ENCODE measurements around the gene TRIM4. TPM values are rescaled to one million over a fixed set of nuclear protein-coding genes. Genes with fewer than 3 reads are reported as not detected.

TRIM4 gene
- total RNA-seq, 1 donor from 2014 or later: 5.8 TPM

DNA sequence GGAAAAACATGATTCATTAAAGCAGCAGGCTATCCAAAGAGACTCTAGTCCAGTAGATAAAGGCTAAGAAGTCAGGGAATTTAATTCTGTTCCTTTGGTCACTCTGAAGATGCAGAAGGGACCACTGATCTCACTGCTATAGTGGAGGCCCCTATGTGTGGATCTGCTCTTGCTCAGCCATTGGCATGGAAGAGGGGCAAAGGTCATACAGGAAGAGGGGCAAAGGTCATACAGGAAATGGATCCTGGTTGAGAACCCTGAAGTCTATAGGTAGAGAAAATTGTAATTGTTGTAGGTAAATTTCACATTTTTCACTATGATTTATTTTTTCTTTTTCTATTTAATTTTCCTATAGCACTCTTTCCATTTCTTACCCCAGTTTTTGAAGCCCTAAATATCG lies 64.1 kb downstream of the TRIM4 start:
- DNase-seq (ENCODE audit: low spot score): no peak
- Mint-ChIP-seq H3K9me3 (ENCODE audit: unreplicated experiment) (no peaks in the 10 kb centered on the region), H3K27ac (ENCODE audit: unreplicated experiment) (no peak overlapping the region), H3K36me3 (ENCODE audit: low read depth, unreplicated experiment) (no peaks in the 10 kb centered on the region), H3K4me1 (ENCODE audit: unreplicated experiment) (peaks cover 6% of the 10 kb centered on the region), H3K4me3 (ENCODE audit: unreplicated experiment) (no peak overlapping the region), H3K27me3 (ENCODE audit: unreplicated experiment) (no peaks in the 10 kb centered on the region)
- TF ChIP-seq, protein P1, sequence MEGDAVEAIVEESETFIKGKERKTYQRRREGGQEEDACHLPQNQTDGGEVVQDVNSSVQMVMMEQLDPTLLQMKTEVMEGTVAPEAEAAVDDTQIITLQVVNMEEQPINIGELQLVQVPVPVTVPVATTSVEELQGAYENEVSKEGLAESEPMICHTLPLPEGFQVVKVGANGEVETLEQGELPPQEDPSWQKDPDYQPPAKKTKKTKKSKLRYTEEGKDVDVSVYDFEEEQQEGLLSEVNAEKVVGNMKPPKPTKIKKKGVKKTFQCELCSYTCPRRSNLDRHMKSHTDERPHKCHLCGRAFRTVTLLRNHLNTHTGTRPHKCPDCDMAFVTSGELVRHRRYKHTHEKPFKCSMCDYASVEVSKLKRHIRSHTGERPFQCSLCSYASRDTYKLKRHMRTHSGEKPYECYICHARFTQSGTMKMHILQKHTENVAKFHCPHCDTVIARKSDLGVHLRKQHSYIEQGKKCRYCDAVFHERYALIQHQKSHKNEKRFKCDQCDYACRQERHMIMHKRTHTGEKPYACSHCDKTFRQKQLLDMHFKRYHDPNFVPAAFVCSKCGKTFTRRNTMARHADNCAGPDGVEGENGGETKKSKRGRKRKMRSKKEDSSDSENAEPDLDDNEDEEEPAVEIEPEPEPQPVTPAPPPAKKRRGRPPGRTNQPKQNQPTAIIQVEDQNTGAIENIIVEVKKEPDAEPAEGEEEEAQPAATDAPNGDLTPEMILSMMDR (IDR thresholded peaks at IDR 0.05; ENCODE audit: unreplicated experiment): no peak

DNA sequence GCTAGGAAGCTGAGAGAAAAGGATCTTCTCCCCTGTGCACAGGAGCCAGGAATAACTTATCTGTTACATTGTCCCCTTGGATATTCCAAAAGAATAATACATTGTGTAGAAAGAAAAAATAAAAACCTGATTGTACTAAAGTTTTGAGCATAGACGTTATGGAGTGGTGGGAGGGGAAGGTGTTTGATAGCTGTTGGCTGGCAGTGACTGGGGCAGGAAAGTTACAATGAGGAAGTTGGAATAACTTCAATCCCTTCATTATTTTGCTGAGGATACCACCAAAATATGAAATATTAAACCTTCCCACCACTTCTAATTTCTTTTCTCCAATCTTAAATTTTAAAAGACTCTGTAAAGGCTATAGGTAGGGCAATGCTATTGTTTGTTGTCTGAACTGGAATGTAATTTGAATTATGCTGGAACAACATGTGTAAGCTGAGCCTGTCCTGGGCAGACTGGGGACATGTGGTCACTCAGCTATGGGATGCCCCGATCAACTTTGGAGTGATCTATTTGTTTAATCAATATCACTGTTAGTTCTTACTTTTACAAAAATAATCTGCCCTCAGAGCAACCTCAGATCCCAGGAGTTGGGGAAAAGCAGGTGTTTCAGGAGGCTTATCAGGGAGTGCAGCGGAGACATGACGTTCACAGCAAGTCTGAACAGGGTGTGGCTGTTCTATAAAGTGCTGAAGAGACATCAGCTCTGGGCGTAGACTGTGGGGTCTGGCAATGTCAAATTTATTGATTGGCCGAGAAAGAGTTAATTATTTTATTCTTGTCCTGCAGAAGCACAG lies 70.7 kb downstream of the TRIM4 start:
- no peaks in the 10 kb centered on the region for H3K27me3 Mint-ChIP-seq (ENCODE audit: unreplicated experiment)
- H3K9me3 Mint-ChIP-seq (ENCODE audit: unreplicated experiment): no peaks in the 10 kb centered on the region
- no peak for DNase-seq (ENCODE audit: low spot score)
- no peaks in the 10 kb centered on the region for H3K36me3 Mint-ChIP-seq (ENCODE audit: low read depth, unreplicated experiment)
- H3K27ac Mint-ChIP-seq (ENCODE audit: unreplicated experiment): no peak overlapping the region
- H3K4me1 Mint-ChIP-seq (ENCODE audit: unreplicated experiment): no peaks in the 10 kb centered on the region
- TF ChIP-seq, protein P1 (IDR thresholded peaks at IDR 0.05; ENCODE audit: unreplicated experiment): no peak
- no peak overlapping the region for H3K4me3 Mint-ChIP-seq (ENCODE audit: unreplicated experiment)

DNA sequence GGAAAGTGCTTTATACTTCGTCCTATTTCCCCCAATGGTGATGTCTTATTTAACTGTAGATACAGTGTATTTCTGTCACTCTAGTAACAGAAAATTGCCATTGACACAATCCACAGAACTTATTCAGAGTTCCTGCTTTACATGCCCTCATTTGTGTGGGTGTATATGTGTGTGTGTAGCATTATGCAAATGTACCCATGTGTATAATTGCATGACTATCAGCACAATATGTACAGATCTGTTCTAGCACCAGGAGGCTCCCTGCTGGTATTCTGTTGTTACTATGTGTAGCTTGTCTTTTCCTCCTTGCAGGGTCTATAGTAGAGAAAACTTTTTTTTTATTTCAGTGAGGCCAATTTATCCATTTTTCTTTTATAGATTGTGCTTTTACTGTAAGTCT lies 75.0 kb downstream of the TRIM4 start:
- Mint-ChIP-seq H3K27me3 (ENCODE audit: unreplicated experiment) (no peaks in the 10 kb centered on the region), H3K9me3 (ENCODE audit: unreplicated experiment) (no peaks in the 10 kb centered on the region), H3K4me1 (ENCODE audit: unreplicated experiment) (peaks cover 3% of the 10 kb centered on the region), H3K36me3 (ENCODE audit: low read depth, unreplicated experiment) (no peaks in the 10 kb centered on the region), H3K27ac (ENCODE audit: unreplicated experiment) (no peak overlapping the region), H3K4me3 (ENCODE audit: unreplicated experiment) (no peak overlapping the region)
- DNase-seq (ENCODE audit: low spot score): no peak
- TF ChIP-seq, protein P1 (IDR thresholded peaks at IDR 0.05; ENCODE audit: unreplicated experiment): no peak

DNA sequence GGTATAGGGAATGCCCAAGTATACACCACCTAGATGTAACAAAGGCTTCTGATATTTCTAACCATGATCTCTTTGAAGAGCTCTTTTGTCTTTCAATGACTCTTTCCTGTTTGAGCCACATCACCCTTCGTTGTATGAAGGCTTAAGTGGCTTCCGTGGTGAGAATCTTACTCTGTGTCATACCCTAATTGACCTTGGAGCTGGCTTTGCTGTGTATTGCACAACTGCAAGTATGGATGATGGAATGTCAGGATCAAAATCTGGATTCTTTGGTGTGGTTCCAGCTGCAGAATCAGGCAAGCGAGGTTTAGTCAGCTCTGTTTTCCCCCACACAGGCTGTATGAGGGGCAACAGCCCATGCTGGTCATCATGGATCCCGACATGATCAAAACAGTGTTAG lies 75.5 kb downstream of the TRIM4 start:
- TF ChIP-seq, protein P1 (IDR thresholded peaks at IDR 0.05; ENCODE audit: unreplicated experiment): no peak
- Mint-ChIP-seq H3K4me1 (ENCODE audit: unreplicated experiment) (peaks cover 3% of the 10 kb centered on the region), H3K4me3 (ENCODE audit: unreplicated experiment) (no peak overlapping the region), H3K9me3 (ENCODE audit: unreplicated experiment) (no peaks in the 10 kb centered on the region), H3K27me3 (ENCODE audit: unreplicated experiment) (no peaks in the 10 kb centered on the region), H3K27ac (ENCODE audit: unreplicated experiment) (no peak overlapping the region), H3K36me3 (ENCODE audit: low read depth, unreplicated experiment) (no peaks in the 10 kb centered on the region)
- DNase-seq (ENCODE audit: low spot score): no peak

DNA sequence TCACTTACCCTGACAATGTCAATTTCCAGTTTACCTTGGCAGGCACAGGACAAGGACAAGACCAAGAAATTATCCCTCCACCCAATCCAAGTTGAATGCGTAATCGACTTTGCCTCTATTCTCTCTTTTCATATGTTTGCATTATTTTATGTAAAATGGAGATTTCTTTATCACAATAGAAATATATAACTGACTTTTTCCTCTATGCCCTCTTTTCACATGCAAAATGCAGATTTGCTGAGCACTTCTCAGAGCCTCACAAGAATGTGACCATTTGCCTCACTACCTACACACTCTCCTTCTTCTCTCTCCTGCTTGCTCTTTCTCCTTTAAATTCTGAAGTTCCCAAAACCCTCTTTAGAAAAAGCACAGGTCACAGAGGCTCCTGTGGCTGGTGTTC lies 76.4 kb downstream of the TRIM4 start:
- Mint-ChIP-seq H3K4me1 (ENCODE audit: unreplicated experiment) (peaks cover 6% of the 10 kb centered on the region), H3K4me3 (ENCODE audit: unreplicated experiment) (no peak overlapping the region), H3K36me3 (ENCODE audit: low read depth, unreplicated experiment) (no peaks in the 10 kb centered on the region), H3K27me3 (ENCODE audit: unreplicated experiment) (no peaks in the 10 kb centered on the region), H3K27ac (ENCODE audit: unreplicated experiment) (no peak overlapping the region), H3K9me3 (ENCODE audit: unreplicated experiment) (no peaks in the 10 kb centered on the region)
- DNase-seq (ENCODE audit: low spot score): no peak
- TF ChIP-seq, protein P1 (IDR thresholded peaks at IDR 0.05; ENCODE audit: unreplicated experiment): no peak

Data from endothelial cell (in vitro differentiated cells).